ENCODE data around the gene APOBEC3A.
A peak's percentile ranks its signal among the peaks of the same experiment; 100 is the strongest.
"Not testable (repeated sequence)": the region's sequence is repeated elsewhere in the genome, so short reads cannot be mapped to it uniquely, and the experiment has no call there.

Gene APOBEC3A

DNA sequence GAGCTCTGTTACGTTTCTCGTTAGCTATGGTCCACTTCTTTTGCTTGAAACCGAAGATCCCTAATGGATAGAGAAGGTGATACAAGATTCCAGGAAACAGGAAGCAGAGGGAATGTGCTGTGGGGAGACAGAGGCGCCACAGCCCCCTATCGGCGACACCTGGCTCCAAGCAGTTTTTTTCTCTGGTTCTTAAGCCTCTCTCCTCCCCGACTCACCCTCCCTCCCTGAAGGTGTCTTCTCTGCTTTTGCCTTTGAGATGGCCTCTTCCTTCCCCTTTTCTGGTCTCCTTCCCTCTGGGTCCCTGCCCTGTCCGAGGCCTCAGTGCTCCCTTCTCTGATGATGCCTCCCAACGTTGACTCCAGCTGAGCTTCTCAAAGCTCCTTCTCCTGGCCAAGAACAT is 14.2 kb upstream of the APOBEC3A start:
- DNase-seq (ENCODE audit: low read depth in 3 of 3), result no peak

DNA sequence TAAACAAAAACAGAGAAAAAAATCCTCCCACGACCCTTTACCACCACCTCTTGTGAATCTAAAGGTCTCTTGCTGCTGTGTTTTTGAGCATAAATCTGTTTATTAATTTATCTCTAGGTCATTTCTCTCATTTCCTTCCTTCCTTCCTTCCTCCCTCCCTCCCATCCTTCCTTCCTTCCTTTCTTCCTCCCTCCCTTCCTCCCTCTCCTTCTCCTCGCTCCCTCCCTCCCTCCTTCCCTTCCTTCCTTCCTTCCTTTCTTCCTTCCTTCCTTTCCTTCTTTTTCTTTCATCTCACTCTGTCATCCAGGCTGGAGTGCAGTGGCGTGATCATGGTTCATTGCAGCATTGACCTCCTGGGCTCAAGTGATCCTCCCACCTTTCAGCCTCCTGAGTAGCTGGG is 13.5 kb upstream of the APOBEC3A start:
- no peak for DNase-seq (ENCODE audit: low read depth in 3 of 3)

DNA sequence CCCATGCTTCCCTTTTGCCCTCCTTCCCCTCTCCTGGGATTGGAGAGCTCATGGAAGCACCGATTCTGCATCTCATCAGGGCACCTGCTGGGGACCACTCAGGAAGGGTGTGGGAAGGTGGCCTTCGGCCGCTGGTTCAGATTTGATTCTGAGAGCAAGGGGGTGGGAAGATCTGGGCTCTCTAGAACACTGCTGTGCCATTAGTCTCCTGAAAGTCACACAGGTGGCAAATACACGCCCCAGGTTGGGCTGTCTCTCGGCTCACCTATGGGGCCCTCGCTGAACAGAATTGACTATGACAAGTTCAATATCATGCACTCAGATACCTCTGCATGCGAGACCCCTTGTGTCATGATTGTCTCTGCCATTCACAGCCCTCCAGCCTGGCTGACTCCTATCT is 12.8 kb upstream of the APOBEC3A start:
- no peak for DNase-seq (ENCODE audit: low read depth in 3 of 3)

DNA sequence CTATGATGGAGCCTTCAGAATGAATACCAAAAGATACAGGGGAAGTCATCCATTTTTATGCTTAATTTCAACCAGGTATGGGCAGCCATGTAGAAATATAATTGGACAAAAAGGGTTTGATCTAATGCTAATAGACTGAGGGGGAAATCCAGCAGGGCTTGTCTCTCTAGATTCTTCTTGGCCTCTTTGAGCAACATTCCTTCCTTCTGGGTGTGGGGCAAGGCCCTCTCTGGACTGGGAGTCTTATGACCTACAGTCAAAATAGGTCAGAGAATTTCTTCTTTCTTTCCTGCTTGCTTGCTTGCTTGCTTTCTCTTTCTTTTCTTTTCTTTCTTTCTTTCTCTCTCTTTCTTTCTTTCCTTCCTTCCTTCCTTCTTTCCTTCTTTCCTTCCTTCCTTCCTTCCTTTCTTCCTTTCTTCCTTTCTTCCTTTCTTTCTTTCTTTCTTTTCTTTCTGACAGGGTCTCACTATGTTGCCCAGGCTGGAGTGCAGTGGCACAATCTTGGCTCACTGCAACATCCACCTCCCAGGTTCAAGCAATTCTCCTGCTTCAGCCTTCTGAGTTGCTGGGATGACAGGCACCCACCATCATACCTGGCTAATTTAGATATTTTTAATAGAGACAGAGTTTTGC is 11.6 kb upstream of the APOBEC3A start:
- not testable (repeated sequence) for DNase-seq (ENCODE audit: low read depth in 3 of 3)

GRCh38 chr22:38946771-38947170 is 10.6 kb upstream of the APOBEC3A start:
- no peak for DNase-seq (ENCODE audit: low read depth in 3 of 3)

DNA sequence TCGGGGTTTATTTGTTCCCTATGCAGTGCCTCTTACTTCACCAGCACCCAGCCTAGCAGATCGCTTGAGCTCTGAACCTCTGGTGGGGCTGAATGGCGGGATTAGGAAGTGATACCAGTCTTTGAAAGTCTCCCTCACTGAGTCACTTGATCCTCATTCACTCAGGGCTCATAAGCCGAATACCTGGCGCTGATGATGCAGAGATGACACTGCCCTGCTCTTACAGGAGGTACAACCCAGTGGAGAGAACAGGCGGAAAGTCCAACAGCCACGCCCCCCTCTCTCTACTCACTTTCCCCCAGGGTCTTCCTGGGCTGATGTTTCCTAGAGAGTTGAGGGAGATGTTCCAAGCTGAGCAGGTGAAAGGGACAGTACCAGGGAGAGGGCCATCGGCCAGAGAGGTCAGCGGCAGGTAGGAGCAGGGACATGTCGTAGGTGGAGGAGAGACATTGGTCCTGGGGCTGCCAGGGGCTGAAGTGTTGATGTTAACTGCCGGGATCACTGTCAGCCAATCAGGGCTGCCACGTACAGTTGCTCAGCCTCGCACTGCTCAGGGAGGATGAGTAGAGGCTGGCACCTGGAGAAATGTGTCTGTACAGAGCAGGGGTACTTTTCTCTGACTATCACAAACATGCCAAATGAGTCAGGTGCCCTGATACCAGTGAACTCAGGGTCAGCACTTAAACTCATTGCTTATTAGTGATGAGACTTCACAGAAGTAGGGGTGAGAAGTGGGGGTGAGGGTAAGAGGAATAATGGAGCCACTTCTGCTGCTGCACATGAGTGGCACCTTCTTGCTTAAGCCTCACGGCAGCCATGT is 9.9 kb upstream of the APOBEC3A start:
- DNase-seq (ENCODE audit: low read depth in 3 of 3), result peak in 1 of 3 donors; percentile 47

- DNase-seq (ENCODE audit: low read depth in 3 of 3), result no peak
Measured at GRCh38 chr22:38948181-38948940, 9.0 kb upstream of the APOBEC3A start.

DNA sequence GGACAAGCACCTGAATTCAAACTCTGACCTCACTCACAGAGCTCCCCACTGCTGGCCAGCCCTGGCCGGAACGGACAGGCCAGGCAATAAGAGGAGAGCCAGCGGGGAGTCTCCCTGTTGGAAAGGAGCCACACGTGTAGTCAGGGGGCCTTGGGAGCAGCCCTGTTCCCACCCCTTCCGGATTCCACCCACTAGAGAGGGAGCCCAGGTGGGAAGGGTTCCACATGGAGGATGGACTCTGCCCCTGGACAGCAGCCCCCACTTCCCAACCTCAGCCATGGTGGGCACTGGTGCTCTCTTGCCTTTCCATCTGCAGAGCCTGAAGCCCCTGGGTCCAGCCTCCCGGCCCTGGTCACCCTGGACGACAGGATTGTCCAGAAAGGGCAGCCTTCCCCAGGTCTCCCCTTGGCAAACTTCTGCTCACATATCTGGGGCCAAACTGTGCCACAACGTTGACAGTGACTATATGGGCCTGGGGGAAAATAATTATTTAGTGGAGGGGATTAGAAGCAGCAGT is 7.5 kb upstream of the APOBEC3A start:
- no peak for DNase-seq (ENCODE audit: low read depth in 3 of 3)

DNA sequence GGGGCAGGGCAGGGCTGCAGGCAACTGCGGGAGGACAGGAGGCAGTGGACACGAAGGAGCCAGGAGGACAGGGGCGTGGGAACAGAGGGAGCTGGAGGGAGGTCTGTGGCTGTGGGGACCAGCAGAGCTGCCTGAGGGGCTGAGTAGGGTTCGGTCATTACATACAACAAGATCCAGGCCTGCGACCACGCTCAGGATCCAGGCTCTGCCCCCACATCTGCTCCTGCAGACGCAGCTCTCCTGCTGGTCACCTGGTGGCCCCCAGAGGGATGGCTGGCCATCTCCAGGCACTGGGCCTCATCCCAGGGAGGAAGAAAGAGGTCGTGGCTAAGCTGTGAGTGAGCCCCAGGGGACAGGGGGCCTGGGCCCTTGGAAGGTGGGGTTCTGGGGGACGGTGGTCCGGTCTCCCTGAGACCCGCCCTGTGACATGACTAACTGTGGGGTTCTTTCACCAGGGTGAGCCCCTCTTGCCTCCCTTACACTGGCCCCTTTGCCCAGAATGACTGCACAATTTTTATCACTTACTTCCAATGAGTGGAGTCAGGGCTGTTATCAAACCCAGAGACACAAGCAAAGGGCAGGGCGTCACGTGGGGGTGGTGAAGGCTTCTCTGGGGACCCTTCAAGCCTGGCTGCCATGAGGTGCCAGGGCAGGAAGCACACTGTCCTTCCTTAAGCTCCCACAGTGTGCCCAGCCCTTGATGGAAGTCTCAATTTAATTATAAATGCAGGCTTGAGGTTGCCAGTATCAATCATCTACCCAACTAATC is 6.7 kb upstream of the APOBEC3A start:
- DNase-seq (ENCODE audit: low read depth in 3 of 3), result no peak

DNA sequence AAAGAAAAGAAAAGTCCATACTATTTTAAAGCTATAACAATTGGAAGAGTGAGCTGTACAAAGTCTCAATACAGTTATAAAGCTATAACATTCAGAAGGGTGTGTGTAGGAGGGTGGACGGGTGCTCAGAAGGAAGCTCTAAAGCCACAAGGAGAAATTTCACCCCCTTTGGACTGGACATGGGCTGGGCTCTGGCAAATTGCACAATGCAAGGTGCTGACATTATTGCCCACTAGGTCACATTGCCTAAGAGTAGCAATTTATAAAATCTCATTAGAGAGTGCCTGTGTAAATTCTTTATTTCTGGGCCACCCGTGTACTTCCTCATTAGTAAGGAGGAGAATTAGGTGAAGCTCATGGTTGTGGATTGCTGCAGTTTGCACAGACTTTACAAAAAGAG is 5.7 kb upstream of the APOBEC3A start:
- no peak for DNase-seq (ENCODE audit: low read depth in 3 of 3)

- DNase-seq (ENCODE audit: low read depth in 3 of 3), result no peak
Measured at GRCh38 chr22:38952281-38952993, 5.0 kb upstream of the APOBEC3A start.

DNA sequence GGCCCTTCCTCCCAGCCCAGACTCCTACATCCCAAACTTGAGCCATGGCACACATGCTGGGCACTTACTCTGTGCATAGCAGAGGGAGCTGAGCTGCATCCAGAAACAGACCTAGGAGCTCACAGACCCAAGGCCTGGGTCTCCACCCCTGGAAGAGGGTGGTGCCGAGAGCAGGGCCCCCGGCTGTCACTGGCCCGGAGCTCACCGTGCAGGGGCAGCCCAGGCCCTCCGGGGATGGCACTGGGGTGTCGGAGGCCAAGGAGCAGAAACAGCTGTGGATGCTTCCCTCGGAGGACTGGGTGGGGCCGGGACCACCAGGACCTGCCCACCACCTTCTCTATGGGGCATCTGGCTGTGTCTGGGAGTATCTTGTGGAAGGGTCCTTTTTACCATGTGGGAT is 4.3 kb upstream of the APOBEC3A start:
- DNase-seq (ENCODE audit: low read depth in 3 of 3), result no peak

- peak; percentile 57 to 81 (median 67) for DNase-seq (ENCODE audit: low read depth in 3 of 3)
Measured at GRCh38 chr22:38953577-38954413, 3.6 kb upstream of the APOBEC3A start.

GRCh38 chr22:38954414-38955043 is 2.9 kb upstream of the APOBEC3A start:
- no peak for DNase-seq (ENCODE audit: low read depth in 3 of 3)

DNA sequence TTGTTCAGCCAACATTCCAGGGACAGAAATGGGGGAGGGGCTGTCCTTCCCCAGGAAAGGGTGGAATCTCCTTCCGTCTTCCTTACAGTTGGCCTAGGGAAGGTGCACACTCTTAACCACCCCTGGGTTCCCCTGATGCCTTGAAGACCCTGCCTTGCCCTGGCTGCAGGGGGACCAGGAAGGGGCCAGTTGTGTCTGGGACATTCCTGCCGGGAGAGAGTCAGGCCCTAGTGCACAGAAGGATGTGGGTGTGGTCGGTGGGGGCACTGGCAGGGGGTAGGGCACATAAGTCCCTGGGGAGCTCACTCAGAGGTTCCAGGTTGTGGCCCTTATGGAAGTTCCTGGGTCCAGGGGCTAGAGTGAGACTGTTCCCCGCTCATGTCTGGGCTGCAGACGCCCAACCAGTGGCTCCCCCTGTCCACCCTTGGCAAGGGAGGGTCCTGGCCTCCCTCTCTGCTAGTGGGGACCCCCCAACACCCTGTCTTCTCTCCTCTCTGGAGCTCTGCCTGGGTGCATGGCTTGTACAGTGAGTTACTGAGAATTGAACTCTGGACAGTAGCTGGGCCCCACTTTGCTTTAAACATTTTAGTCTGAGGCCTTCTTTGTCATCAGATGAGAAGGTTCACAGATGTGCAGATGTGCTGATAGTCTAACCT is 2.0 kb upstream of the APOBEC3A start:
- DNase-seq (ENCODE audit: low read depth in 3 of 3), result no peak

DNA sequence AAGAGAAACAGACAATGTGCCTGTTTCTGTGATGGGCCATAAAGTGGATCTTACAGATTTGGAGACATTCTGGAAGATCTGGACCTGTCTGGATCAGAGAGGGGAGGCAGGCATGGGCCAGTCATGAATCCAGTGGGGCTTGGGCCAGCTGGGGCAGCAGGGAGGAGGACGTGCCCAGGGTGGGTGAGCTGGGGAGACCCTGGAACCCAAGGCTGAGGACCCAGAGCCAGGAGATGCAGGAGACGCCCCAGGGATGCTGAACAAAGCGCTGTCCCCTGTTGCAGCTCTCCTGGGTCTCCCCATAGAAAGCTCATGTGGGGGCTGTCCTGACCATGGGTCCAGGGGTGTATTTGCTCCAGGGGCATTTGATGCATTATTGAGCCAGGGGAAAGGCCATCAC is 1.5 kb upstream of the APOBEC3A start:
- DNase-seq (ENCODE audit: low read depth in 3 of 3), result no peak

DNA sequence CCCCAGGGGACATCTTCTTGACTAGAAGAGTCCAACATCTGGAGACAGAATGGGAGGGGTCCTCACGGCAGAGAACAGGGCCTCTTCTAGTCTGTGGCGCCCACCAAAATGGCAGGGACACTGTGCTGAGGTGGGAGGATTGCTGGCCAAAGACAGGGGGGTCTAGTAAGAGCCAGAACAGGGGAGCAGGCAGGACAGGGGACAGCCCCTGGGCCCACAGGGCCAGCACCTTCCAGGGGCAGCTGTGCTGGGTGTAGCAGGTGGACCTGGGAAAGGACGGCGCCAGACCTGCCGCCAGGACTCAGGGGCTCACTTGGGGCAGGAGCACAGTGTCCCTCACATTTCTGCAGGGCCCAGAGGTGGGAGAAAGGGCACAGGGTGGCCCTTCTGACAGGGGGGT is 858 bp upstream of the APOBEC3A start:
- no peak for DNase-seq (ENCODE audit: low read depth in 3 of 3)

DNA sequence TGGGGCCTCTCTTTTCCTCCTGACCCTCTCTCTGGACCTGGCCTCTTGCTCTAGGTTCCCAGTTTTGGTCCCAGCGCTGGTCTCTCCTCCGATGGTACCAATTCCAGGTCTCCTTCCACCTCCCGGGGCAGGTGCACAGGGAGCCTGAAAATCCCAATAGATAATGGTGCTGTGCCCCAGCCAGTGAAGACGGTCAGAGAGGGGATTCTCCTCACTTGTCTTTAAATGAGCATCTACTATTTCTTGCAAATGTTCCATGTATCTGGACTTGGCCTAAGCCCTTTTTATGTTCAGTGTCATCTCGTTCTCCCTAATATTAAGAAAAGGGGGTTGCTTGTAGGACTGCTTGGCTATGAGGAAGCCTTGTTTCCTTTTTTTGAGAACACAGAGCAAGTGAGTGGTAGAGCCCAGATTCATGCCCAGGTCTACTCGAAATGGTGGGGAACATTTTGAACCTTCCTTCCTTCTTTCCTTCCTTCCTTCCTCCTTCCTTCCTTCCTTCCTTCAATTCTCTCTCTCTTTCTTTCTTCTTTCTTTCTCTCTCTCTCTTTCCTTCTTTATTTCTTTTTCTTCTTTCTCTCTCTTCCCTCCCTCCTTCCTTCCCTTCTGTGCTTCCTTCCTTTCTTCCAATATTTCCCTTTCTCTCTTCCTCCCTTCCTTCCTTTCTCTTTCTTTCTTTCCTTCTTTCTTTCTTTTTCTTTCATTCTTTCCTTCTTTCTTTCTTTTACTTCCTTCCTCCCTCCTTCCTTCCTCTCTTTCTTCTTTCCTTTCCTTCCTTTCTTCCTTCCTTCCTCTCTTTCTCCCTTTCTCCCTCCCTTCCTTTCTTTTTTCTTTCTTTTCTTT is 620 bp downstream of the APOBEC3A start:
- no peak for DNase-seq (ENCODE audit: low read depth in 3 of 3)
